AG09319 (cell line): ENCODE data around the gene HADHA.

Source experiments
- DNase-seq: peaks from one replicate; pipeline ENCODE4 v3.0.0-alpha.2; 2010; ENCODE audit warnings: low read depth; ENCODE audit errors: extremely low read depth
- TF ChIP-seq, protein P1 (sequence below): IDR thresholded peaks from 2 replicates; pipeline ENCODE4 v1.5.1; 2011; ENCODE audit warnings: low read depth, mild to moderate bottlenecking, inconsistent platforms, low read length, moderate library complexity

Gene HADHA

DNA sequence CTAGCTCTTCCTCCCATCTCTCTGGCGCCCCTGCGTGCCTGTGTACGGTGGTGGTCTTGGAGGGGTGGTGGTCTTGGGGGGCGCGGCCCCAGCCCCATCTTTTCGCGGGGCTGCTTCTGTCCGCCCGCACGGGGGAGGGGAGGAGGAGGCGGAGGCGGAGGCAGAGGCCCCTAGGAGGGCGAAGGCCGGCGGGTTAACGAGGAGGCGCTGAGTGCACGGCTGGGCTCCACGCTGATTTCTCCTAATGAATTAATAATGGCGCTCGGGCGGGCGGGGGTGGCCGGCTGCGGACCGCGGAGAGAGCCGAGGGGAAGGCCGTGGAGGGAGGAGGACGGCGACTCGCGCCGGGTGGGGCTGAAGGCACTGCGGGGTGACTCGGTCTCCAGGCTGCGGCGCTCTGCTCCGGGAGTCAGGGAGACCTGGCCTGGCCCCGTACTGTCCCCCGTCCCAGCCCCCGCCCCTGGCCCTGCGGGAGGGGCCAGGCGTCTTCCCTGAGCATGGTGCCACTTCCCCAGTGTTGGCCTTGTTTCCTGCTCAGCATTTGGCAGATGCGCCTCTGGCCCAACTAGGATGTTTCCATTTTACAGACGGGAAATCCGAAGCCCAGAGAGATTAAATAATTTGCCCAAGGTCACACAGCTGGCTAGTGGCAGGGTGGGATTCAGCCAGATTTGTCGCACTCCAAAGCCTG lies 65.5 kb downstream of the HADHA start:
- TF ChIP-seq, protein P1, sequence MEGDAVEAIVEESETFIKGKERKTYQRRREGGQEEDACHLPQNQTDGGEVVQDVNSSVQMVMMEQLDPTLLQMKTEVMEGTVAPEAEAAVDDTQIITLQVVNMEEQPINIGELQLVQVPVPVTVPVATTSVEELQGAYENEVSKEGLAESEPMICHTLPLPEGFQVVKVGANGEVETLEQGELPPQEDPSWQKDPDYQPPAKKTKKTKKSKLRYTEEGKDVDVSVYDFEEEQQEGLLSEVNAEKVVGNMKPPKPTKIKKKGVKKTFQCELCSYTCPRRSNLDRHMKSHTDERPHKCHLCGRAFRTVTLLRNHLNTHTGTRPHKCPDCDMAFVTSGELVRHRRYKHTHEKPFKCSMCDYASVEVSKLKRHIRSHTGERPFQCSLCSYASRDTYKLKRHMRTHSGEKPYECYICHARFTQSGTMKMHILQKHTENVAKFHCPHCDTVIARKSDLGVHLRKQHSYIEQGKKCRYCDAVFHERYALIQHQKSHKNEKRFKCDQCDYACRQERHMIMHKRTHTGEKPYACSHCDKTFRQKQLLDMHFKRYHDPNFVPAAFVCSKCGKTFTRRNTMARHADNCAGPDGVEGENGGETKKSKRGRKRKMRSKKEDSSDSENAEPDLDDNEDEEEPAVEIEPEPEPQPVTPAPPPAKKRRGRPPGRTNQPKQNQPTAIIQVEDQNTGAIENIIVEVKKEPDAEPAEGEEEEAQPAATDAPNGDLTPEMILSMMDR: no peak
- DNase-seq: no peak

GRCh38 chr2:26178246-26178645 lies 66.2 kb downstream of the HADHA start:
- TF ChIP-seq, protein P1: no peak

DNA sequence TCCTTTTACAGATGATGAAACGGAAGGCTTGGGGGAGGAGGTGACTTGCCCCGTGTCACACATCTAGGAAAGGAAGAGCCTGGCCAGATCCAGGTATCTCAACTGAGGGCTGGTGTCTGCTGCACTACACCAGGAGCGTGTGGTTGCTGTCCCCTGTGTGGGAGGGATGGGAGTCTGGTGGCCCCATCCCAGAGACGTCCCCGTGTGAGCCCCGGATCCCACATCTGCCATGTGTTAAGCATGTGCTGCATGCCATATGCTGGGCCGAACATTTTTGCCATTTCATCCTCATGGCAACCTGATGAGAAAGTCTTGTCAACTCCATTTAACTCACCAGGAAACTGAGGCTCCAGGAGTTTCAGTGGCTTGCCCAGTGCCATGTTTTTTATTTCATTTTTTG lies 67.3 kb downstream of the HADHA start:
- TF ChIP-seq, protein P1: no peak
- DNase-seq: no peak

More at GRCh38 chr2:26178246-26178645, 66.2 kb downstream of the HADHA start:
- DNase-seq: no peak

DNA sequence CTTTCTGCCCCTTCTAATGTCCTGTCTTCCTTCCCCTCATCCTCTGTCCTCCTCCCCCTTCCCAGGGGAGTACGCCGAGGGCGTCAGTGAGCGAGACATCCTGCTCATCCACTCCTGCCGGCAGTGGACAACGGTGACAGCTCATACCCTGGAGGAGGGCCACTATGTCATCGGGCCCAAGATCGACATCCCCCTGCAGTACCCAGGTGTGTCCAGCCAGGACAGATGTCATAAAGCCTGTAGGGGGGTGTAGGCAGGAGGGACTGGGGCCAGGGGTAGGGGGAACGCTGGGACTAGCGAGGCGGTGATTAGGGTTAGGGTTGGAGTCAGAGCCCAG lies 68.2 kb downstream of the HADHA start:
- TF ChIP-seq, protein P1: no peak
- DNase-seq: no peak

GRCh38 chr2:26175466-26176278 lies 68.8 kb downstream of the HADHA start:
- no peak for DNase-seq
- TF ChIP-seq, protein P1: no peak

GRCh38 chr2:26174691-26175465 lies 69.6 kb downstream of the HADHA start:
- TF ChIP-seq, protein P1: no peak
- DNase-seq: no peak
